Measurements from ENCODE around the gene MESP2.

- TF ChIP-seq CTCF (IDR thresholded peaks at IDR 0.05; ENCODE audit: control extremely low read depth in 1 of 3, insufficient read depth in 1 of 3, low read depth in 1 of 3, low read length in 3 of 3) (no peak), ATF3 (IDR thresholded peaks at IDR 0.05; ENCODE audit: insufficient read depth, low read depth, low read length) (no peak), CHD2 (IDR thresholded peaks at IDR 0.05; ENCODE audit: low read length) (no peak), BACH1 (IDR thresholded peaks at IDR 0.05; ENCODE audit: low read length) (no peak), CHD7 (IDR thresholded peaks at IDR 0.05; ENCODE audit: insufficient replicate concordance, low read length) (no peak), EP300 (IDR thresholded peaks at IDR 0.05; ENCODE audit: borderline replicate concordance in 1 of 2, low read depth in 2 of 2, low read length in 2 of 2) (no peak), KDM5A (IDR thresholded peaks at IDR 0.05; ENCODE audit: low read length) (no peak), MAX (IDR thresholded peaks at IDR 0.05) (no peak), PHF8 (conservative IDR thresholded peaks at IDR 0.05; ENCODE audit: low read depth, low read length) (no peak), RAD21 (IDR thresholded peaks at IDR 0.05 in 1 of 2, conservative IDR thresholded peaks at IDR 0.05 in 1 of 2; ENCODE audit: low read depth in 2 of 2, low read length in 2 of 2) (no peak), CREB1 (IDR thresholded peaks at IDR 0.05) (no peak), CBX5 (IDR thresholded peaks at IDR 0.05; ENCODE audit: low read depth, low read length) (no peak), TAF1 (IDR thresholded peaks at IDR 0.05; ENCODE audit: low read depth, low read length) (no peak)
Measured at GRCh38 chr15:89743594-89743993, 32.5 kb upstream of the MESP2 start.
